Tibial artery (tissue), 4 donors: ENCODE data around the gene SMURF1.

ENCODE experiments used
- DNase-seq, 2 donors: peaks; one replicate each; pipeline ENCODE4 v3.0.0-alpha.2; 2019
- H3K27ac ChIP-seq, 2 donors: fragments of 200-600 bp; sonication (generic) in 1 of 2; 1 replicate in 1 of 2; 2 replicates in 1 of 2; pipeline ENCODE4 v1.5.1; 2018 to 2019; ENCODE audit warnings: mild to moderate bottlenecking in 1 of 2
- H3K27me3 ChIP-seq, 2 donors: fragments of 200-600 bp; sonication (generic) in 1 of 2; one replicate each; pipeline versions ENCODE4 v1.5.1 to v1.6.0; 2016 to 2019
- H3K36me3 ChIP-seq, 3 donors: fragments of 200-600 bp; sonication (generic) in 2 of 3; one replicate each; pipeline ENCODE4 v1.5.1; 2016 to 2019; ENCODE audit warnings: mild to moderate bottlenecking in 2 of 3
- H3K4me1 ChIP-seq, 4 donors: fragments of 200-600 bp; sonication (generic) in 2 of 4; 1 replicate in 3 of 4; 2 replicates in 1 of 4; pipeline ENCODE4 v1.5.1; 2016 to 2019
- H3K4me3 ChIP-seq, 2 donors: fragments of 200-600 bp; sonication (generic) in 1 of 2; 1 replicate in 1 of 2; 2 replicates in 1 of 2; pipeline ENCODE4 v1.5.1; 2018 to 2019; ENCODE audit warnings: mild to moderate bottlenecking in 2 of 2
- H3K9me3 ChIP-seq, 3 donors: fragments of 200-600 bp; sonication (generic) in 1 of 3; one replicate each; pipeline ENCODE4 v1.5.1; 2016 to 2019
- intact Hi-C: fragments of 100-400 bp; cut with DNase I; formaldehyde crosslinking; loops from one replicate; pipeline ENCODE4 v1.15.0; 2023; ENCODE audit warnings: low total_unique reads
- TF ChIP-seq, protein P1 (sequence below), 2 experiments: fragments of 200-600 bp in 1 of 2; fragments of 450-650 bp in 1 of 2; IDR thresholded peaks; one replicate each; pipeline ENCODE4 v1.5.1; 2017 to 2019; ENCODE audit warnings: antibody characterized with exemption in 2 of 2, mild to moderate bottlenecking in 1 of 2, moderate library complexity in 1 of 2

SMURF1 gene

DNA sequence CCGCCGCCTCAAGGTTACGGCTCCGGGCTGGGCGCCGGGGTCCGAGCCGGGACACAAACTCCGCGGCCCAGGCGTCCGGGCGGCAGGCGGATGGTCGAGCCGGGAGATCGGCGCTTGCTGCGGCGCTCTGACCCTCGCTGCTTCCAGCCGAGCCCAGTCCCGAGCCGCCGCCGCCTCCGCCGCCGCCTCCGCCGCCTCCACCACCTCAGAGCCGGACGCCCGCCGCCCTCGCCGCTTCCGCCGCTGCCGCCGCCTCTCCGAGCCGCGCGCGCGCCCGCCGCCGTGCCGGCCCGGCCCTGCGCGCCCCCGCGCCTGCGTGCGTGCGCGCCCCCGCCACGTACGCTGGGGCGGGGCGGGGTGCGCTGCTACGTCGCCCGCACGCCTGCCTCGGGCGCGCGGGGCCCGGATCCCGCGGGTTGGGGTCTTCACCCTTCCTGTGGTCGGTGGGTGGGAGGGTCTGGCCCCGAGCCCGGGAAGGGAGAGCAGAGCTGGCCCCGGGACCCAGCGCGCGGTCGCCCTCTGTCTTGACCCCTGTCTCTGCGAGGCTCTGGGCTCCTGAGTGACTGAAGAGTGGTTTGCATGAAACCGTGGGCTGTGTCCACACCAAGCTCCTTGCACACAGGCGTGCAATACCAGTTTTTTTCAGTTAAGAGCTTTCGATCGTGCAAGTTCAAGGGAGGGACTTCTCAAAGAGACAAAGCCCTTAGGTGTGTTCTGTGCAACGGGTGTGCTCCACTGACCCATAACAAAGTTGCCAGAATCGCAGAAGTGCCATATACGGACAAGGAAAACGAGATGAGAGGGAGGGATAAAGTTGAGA, at the start of gene SMURF1:
Gene SMURF1 (minus strand): TSS at position 256 of the 820 bp plus-strand sequence. CDS start 328 bp downstream, outside the sequence.
- intact Hi-C loops: loop anchor here (5.0 kb wide), 2 partner anchors 102 to 168 kb away; no protein-coding TSS in a partner anchor
- DNase-seq: peak; percentile 59 to 83
- peaks cover 0 to 38% (median 21%) of the 10 kb centered on the region in 4 donors for H3K4me1 ChIP-seq
- peak within 1 kb of the TSS; percentile 92 to 100 for H3K4me3 ChIP-seq
- peak within 1 kb of the TSS; percentile 95 to 100 for H3K27ac ChIP-seq
- no peaks in the 10 kb centered on the region for H3K27me3 ChIP-seq
- H3K9me3 ChIP-seq: no peaks in the 10 kb centered on the region
- TF ChIP-seq, protein P1, sequence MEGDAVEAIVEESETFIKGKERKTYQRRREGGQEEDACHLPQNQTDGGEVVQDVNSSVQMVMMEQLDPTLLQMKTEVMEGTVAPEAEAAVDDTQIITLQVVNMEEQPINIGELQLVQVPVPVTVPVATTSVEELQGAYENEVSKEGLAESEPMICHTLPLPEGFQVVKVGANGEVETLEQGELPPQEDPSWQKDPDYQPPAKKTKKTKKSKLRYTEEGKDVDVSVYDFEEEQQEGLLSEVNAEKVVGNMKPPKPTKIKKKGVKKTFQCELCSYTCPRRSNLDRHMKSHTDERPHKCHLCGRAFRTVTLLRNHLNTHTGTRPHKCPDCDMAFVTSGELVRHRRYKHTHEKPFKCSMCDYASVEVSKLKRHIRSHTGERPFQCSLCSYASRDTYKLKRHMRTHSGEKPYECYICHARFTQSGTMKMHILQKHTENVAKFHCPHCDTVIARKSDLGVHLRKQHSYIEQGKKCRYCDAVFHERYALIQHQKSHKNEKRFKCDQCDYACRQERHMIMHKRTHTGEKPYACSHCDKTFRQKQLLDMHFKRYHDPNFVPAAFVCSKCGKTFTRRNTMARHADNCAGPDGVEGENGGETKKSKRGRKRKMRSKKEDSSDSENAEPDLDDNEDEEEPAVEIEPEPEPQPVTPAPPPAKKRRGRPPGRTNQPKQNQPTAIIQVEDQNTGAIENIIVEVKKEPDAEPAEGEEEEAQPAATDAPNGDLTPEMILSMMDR (IDR thresholded peaks at IDR 0.05): no peak
- no peaks in the 10 kb centered on the region for H3K36me3 ChIP-seq

DNA sequence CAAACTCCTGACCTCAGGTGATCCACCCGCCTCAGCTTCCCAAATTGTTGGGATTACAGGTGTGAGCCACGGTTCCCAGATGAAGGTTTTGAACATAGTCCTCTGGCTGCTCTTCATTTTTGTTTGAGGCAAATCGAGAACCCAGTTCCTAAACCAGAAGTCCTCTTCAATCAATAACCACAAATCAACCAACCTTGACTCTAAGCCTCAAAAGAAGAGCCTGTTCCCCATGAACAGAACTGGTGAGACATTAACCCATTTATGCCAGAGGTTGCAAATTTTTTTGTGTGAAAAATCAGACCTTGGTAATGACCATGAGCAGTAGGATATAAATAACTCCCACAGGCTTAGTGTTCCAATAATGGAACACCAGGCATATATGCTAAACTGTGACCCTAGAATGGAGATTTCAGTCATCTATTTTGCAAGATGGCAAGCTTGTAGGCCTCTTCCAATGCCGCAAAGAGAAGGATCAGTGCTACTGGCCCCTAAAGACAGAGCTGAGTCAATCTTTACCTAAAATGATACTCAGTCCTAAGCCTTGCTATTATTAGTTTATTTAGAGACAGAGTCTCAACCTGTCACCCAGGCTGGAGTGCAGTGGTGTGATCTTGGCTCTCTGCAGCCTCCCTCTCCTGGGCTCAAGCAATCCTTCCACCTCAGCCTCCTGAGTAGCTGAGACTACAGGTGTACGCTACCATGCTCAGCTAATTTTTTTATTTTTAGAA, 48.1 kb upstream of the SMURF1 start:
- intact Hi-C loops: no loop called here
- H3K27me3 ChIP-seq: no peaks in the 10 kb centered on the region
- no peak for DNase-seq
- H3K4me3 ChIP-seq: no peak overlapping the region
- H3K9me3 ChIP-seq: no peaks in the 10 kb centered on the region
- H3K4me1 ChIP-seq: peaks cover 0 to 7% (median 0%) of the 10 kb centered on the region in 4 donors
- H3K27ac ChIP-seq: no peak overlapping the region
- TF ChIP-seq, protein P1 (IDR thresholded peaks at IDR 0.05): no peak
- H3K36me3 ChIP-seq: no peaks in the 10 kb centered on the region

GRCh38 chr7:99190359-99191009, 46.6 kb upstream of the SMURF1 start:
- TF ChIP-seq, protein P1 (IDR thresholded peaks at IDR 0.05): no peak
- Histone ChIP-seq H3K4me1 (no peaks in the 10 kb centered on the region), H3K27me3 (no peaks in the 10 kb centered on the region), H3K27ac (no peak overlapping the region), H3K36me3 (no peaks in the 10 kb centered on the region), H3K4me3 (no peak overlapping the region), H3K9me3 (no peaks in the 10 kb centered on the region)
- intact Hi-C loops: no loop called here
- DNase-seq: no peak

GRCh38 chr7:99189222-99189621, 45.3 kb upstream of the SMURF1 start:
- intact Hi-C loops: loop anchor here (10.0 kb wide), 1 partner anchor 106 kb away; no protein-coding TSS in a partner anchor
- Histone ChIP-seq H3K4me3 (no peak overlapping the region), H3K27me3 (no peaks in the 10 kb centered on the region), H3K9me3 (no peaks in the 10 kb centered on the region), H3K4me1 (no peaks in the 10 kb centered on the region), H3K27ac (no peak overlapping the region), H3K36me3 (no peaks in the 10 kb centered on the region)
- TF ChIP-seq, protein P1 (IDR thresholded peaks at IDR 0.05): no peak
- DNase-seq: no peak

DNA sequence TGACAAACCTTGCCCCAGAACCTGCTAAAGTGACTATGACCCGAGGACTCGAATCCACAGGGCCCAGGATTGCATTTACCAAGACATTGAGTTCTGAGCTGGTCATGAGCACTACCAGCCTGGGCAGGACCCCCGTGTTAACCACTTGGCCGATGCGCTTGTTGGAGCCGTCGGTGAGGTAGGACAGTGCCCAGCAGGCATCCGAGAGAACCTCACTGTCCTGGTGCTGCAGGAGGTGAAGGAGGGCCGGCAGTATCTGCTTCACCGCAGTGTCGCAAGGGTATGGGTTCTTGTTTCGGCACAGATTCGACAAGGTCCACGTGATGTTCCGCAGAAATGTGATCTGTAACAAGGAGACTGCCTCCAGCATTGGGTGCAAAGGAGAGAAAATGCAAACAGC, 44.3 kb upstream of the SMURF1 start:
- H3K27me3 ChIP-seq: no peaks in the 10 kb centered on the region
- no peak for DNase-seq
- TF ChIP-seq, protein P1 (IDR thresholded peaks at IDR 0.05): no peak

More for the DNA sequence above, 44.3 kb upstream of the SMURF1 start:
- H3K27ac ChIP-seq: no peak overlapping the region
- H3K9me3 ChIP-seq: no peaks in the 10 kb centered on the region
- intact Hi-C loops: loop anchor here (10.0 kb wide), 1 partner anchor 107 kb away; no protein-coding TSS in a partner anchor
- no peaks in the 10 kb centered on the region for H3K36me3 ChIP-seq
- no peaks in the 10 kb centered on the region for H3K4me1 ChIP-seq
- H3K4me3 ChIP-seq: no peak overlapping the region
